HCT116 (cell line): Measurements from ENCODE around the gene GALNS.

Experiments used
- CEBPB ChIP-seq: IDR thresholded peaks from 2 replicates; pipeline ENCODE4 v1.6.1; 2012; ENCODE audit warnings: low read depth
- CTCF ChIP-seq, 3 experiments: fragments of 200-600 bp in 1 of 3; sonication (generic) in 1 of 3; IDR thresholded peaks in 2 of 3; conservative IDR thresholded peaks in 1 of 3; 2 replicates each; pipeline ENCODE4 v1.5.1; 2012 to 2017; ENCODE audit warnings: low read depth in 2 of 3, low read length in 2 of 3, antibody characterized with exemption in 1 of 3, borderline replicate concordance in 1 of 3, control low read depth in 1 of 3, mild to moderate bottlenecking in 1 of 3, mixed read lengths in 1 of 3, mixed run types in 1 of 3, moderate library complexity in 1 of 3; ENCODE audit not compliant: insufficient read depth in 1 of 3
- JUND ChIP-seq: IDR thresholded peaks from 2 replicates; pipeline ENCODE4 v1.6.1; 2012
- POLR2A ChIP-seq: IDR thresholded peaks from 2 replicates; pipeline ENCODE4 v1.7.0; 2011; ENCODE audit warnings: borderline replicate concordance; ENCODE audit not compliant: insufficient read depth, insufficient read length; ENCODE audit errors: extremely low read depth
- POLR2AphosphoS5 ChIP-seq: IDR thresholded peaks from 2 replicates; pipeline ENCODE4 v1.6.1; 2011; ENCODE audit warnings: mild to moderate bottlenecking, low read depth, low read length, moderate library complexity
- REST ChIP-seq: IDR thresholded peaks from 2 replicates; pipeline ENCODE4 v1.6.1; 2012; ENCODE audit warnings: low read depth
- ZNF274 ChIP-seq: fragments of 200-500 bp; sonication (Bioruptor generic); IDR thresholded peaks from 2 replicates; pipeline ENCODE4 v1.6.1; 2014; ENCODE audit warnings: mild to moderate bottlenecking, low read depth, low read length, inconsistent platforms

- TF ChIP-seq POLR2A (no peak), CTCF (IDR thresholded peaks at IDR 0.05 in 2 of 3, conservative IDR thresholded peaks at IDR 0.05 in 1 of 3; ENCODE audit: borderline replicate concordance in 1 of 3, insufficient read depth in 1 of 3, low read depth in 2 of 3, low read length in 2 of 3) (no peak), POLR2AphosphoS5 (no peak), ZNF274 (no peak), REST (no peak), CEBPB (no peak), JUND (no peak)
These were observed 15.0 kb downstream of the GALNS start for GRCh38 chr16:88841521-88842307.
